ENCODE results near the gene LSR.

Gene LSR

GRCh38 chr19:35290381-35291127, 41.8 kb downstream of the LSR start:
- no peak for DNase-seq

- DNase-seq: no peak
These were observed 42.5 kb downstream of the LSR start for GRCh38 chr19:35291259-35291658.

GRCh38 chr19:35291916-35292315, 43.1 kb downstream of the LSR start, which contains the start of gene MAG:
TSS of gene MAG (plus strand) at chr19:35292161. CDS start at chr19:35295409, 3,248 bp downstream.
- no peak for DNase-seq

GRCh38 chr19:35292421-35293362, 43.9 kb downstream of the LSR start:
- DNase-seq: no peak

- DNase-seq: no peak
These were observed 44.5 kb downstream of the LSR start for GRCh38 chr19:35293363-35293739.

GRCh38 chr19:35293808-35294207, 45.0 kb downstream of the LSR start:
- no peak for DNase-seq

- DNase-seq: no peak
These were observed 45.5 kb downstream of the LSR start for GRCh38 chr19:35294328-35294727.

GRCh38 chr19:35294859-35295791, 46.3 kb downstream of the LSR start:
- no peak for DNase-seq

- DNase-seq: peak; percentile 48
These were observed 47.1 kb downstream of the LSR start for GRCh38 chr19:35295792-35296462.

- no peak for DNase-seq
These were observed 48.1 kb downstream of the LSR start for GRCh38 chr19:35296644-35297514.

GRCh38 chr19:35297515-35297848, 48.7 kb downstream of the LSR start:
- no peak for DNase-seq

GRCh38 chr19:35297922-35298321, 49.1 kb downstream of the LSR start:
- DNase-seq: no peak

GRCh38 chr19:35298561-35298972, 49.8 kb downstream of the LSR start:
- DNase-seq: no peak

- DNase-seq: no peak
These were observed 50.9 kb downstream of the LSR start for GRCh38 chr19:35299523-35300338.

- DNase-seq: no peak
These were observed 51.5 kb downstream of the LSR start for GRCh38 chr19:35300339-35300649.

- DNase-seq: no peak
These were observed 53.2 kb downstream of the LSR start for GRCh38 chr19:35301961-35302360.

GRCh38 chr19:35302446-35302845, 53.6 kb downstream of the LSR start:
- no peak for DNase-seq

- no peak for DNase-seq
These were observed 54.6 kb downstream of the LSR start for GRCh38 chr19:35303357-35303915.

GRCh38 chr19:35304036-35304435, 55.2 kb downstream of the LSR start:
- DNase-seq: no peak

- no peak for DNase-seq
These were observed 56.4 kb downstream of the LSR start for GRCh38 chr19:35305181-35305580.

Data from activated T-cell treated with anti-CD3 and anti-CD28 coated beads, Interleukin-2, amount 50 U/mL, for 1 hour (primary cell).